NCI-H524 (cell line): Measurements from ENCODE around the gene CHST11.

Experiments
- DNase-seq, 2 experiments: peaks; one replicate each; lab custom pipeline; 2025; lab: John Stamatoyannopoulos, UW

CHST11 gene

DNA sequence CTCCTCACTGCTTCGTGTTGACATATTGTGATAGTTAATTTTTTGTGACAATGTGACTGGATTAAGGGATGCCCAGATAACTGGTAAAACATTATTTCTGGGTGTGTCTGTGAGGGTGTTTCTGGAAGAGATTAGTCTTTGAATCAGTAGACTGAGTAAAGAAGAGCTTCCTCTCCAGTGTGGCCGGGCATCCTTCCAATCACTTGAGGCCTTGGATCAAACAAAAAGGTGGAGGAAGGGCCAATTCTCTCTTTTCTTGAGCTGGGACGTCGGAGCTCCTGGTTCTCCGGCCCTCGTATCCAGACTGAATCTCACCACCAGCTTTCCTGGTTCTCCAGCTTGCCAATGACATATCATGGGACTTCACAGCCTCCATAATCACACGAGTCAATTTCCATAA, 240.4 kb downstream of the CHST11 start:
- no peak for DNase-seq

DNA sequence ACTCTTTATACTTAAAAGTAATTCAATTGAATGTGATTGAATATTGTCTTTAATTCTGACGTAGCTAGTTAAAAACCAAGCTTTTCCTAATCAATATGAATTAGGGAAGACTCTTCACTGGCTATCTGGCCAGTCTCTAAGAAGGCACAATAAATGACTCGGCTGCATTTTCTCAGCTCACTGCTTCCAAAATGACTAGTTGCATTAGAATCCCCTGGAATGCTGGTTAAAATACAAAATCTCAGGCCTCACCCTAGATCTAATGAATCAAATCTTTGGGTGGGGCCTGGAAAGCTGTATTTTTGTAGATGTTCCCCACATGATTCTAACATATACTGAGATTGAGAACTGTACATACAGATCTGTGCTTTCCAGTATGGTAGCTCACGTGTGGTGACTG, 242.1 kb downstream of the CHST11 start:
- DNase-seq = no peak

DNA sequence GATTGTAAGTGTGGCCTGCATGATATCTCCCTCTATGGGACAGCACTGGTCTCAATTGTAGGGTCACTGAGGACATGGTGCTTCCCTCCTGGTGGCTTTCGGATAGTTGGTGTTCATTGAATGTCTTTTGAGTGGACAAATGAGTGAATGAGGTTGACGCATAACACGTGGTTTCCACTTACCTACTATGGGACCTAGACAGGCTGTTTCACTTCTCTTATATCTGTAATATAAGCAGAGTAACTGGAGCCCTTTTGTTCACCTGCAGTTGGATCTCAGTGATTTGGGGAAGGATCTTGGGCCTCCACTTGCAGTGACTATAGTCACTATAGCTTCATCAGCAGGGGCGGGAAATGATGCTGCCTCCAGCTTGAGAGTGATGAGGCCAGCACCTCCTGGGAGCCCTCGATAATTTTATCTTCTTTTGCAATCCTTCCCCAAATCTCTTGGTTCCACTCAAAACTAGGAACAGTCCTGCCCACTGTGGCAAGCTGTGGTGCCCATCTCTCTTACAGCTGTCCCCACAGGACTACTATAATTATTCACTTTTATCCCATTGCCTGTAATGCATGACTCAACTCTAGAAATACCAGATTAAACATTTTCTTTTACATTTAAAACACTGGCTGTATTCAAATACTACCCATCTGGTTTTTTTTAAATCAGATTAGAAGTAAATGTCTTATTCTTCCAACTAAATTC, 242.9 kb downstream of the CHST11 start:
- no peak for DNase-seq

DNA sequence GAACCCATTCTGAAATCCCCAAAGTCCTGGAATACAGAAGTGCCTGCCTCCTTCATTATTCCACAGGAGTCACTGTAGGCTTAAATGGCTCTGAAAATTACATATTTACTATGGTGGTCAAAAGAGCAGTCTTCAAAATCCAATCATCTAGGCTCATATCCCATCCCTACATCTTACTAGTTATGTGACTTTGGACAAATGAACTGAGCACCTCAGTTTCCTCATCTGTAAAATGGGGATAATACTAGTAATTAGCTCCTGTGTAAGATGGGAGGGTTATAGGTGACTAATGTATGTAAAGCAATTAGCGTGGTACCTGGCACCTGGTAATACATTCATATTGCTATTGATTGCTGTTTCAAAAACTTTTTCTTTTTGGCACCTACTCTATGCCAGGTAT, 243.6 kb downstream of the CHST11 start:
- no peak for DNase-seq

DNA sequence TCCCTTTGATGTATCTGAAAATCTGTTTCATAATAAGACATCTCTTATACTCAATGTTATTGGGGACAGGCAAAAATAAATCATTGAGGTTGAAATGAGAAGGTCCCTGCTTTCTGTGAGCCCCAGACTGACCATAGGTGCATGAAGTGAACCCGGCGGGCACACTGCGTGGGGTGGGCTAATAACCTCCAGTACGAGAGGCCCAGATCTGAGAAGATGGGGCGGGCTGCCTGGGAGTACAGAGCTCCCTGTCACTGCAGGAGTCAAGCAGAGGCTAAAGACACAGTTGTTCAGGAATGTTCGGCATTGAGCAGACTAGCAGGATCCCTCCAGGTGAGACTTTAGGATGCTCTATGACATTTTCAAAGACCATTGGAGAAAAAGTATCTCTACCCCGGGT, 244.6 kb downstream of the CHST11 start:
- no peak for DNase-seq

DNA sequence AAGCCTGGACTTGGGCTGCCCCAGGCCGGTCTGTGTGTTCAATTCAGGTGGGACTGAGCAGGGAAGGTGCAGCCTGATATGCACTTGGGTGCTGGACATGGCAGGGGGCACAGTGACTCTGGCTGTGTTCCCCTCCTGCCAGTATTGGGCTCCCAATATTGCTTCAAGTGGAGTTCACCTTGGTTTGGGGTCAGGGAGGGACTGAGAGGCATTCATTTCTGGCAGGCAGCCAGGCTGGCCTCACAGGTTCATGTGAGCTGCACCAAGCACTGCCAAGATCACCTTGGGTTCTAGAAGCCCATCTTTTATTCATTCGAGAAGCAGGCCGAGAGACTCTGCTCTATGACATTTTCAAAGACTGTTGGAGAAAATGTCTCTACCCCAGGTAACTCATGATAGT, 245.0 kb downstream of the CHST11 start:
- DNase-seq = no peak

DNA sequence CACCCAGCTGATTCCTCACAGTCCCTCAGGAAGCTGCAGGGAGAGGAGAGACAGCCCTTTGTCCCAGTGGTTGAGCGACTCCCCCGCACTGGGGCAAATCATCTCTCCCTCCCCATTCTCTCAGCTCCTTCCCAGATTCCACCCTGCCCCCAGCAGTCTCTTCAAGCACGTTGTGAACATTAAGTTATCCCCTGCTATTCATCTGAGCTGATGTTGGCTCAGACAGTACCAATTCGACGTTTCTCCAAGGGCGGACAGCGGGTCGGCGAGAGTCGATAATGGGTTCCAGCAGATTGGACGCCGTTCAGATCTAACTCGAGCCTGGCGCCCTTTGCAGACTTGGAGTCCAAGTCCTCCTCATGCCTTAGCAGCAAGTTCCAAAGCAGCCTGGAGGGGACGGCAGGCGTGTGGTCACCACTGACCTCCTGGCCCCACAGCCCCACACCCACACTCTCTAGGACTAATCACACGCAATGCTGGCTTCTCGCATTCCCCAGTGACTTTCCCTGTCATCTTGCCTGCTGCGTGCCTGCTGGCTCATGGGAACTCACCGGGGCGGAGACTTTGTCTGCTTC, 245.9 kb downstream of the CHST11 start:
- no peak for DNase-seq

DNA sequence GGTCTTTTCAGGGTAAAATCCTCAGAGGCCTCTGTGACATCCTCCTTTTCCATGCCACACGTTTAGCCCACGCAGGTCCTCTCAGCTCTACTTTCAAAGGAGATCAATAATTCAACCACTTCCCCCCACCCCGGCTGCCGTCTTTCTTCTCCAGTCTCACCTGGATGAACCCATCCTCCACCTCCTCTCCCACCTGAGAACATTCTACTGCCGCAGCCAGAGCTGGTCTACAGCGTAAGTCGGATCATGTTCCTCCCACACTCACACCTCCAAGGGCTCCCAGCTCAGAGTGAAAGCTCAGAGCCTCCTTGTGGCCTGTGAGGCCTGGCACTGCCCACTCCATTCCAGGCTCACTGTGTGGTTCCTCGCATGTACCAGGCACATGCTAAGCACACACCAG, 246.6 kb downstream of the CHST11 start:
- no peak for DNase-seq

DNA sequence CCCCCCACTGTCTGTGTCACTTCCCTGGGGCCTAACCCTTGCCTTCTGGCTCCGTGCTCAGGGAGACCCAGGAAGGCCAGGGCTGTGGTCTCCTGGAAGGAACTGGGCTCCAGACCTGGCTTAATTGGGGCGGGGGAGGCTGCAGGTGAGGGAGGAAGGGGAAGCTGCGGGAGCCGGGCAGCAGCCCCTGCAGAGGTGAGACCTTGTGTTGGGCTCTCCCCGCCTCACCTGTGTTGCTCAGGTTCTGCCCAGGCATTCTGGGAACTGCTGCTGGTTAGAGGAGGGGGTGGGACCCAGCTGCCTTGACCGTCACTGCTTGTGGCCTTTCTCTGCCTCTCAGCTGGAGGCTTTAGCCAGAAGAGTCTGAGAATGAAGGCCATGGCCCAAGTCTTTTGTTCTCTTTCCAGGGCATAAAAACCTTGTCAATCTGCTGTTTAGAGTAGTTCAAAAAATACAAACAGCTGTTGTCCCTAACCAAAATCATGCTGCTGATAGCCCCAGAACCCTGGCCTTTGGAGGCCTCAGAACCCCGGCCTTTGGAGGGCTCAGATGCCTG, 247.6 kb downstream of the CHST11 start:
- no peak for DNase-seq

DNA sequence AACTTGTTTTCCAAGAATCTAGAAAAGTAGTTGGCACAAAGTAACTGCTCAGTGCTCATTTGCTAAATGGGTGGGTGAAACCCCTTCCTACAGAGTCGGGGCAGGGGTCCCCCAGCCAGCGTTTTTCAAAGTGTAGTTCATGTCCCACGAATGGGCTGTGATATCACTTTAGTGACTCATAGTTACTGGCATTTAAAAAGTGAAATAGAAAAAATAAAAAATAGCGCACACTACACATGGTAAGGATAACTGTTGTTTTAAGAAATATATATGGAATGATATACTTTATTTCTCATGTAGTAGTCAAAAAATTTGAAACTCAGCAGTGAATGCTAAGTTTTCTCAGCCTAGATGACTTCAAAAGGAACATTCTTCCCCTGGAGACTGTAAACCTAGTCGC, 250.4 kb downstream of the CHST11 start:
- DNase-seq = no peak

DNA sequence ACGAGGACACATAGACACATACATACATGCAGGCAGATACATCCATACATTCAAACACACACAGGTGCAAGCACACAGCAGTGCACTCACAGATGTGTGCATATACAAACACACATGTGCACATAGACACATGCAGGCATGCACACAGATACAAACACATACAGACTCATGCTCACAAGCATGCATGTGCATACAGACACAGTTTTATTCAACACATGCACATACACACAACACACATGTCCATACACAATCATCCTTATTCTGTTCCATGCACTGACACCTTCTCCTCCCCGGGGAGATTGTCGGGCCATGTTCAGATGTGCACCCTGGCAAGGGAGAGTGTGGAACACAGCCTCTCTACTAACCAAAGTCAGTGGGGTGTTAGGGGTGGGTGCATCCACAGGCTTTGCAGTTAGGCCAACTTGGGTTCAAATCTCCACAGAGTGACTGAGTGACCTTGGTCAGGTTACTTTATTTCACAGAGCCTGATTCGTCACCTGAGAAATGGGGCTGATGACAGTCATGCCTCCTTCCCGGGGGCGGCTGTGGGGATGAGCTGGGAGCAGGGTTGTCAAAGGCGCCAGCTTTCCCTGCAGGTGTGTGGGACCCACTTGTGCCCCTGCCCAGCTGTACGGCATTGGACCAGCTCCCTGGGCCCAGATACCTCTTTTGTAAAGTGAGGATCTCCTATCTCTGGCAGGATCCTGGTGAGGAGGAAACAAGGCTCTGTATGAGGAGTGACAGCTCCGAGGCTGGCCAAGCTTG, 251.2 kb downstream of the CHST11 start:
- DNase-seq = no peak

DNA sequence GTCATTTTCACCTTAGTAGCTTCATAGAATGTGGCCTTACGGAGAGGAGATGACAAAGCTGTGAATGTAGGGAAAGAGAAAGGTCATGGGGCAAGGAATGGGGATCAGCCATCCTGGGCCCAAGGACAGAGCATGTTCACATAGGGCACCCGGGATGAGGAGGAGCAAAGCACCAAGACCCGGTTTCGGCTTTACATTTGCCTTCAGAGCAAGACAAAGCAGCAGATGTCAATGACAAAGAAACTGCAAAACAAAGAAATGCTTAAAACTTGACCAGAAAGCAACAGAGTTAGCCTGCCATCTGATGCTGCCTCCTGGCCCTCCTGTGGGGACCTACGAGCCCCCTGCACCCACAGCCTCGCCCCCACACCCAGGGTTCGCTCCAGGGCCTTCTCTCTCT, 252.1 kb downstream of the CHST11 start:
- DNase-seq = no peak

DNA sequence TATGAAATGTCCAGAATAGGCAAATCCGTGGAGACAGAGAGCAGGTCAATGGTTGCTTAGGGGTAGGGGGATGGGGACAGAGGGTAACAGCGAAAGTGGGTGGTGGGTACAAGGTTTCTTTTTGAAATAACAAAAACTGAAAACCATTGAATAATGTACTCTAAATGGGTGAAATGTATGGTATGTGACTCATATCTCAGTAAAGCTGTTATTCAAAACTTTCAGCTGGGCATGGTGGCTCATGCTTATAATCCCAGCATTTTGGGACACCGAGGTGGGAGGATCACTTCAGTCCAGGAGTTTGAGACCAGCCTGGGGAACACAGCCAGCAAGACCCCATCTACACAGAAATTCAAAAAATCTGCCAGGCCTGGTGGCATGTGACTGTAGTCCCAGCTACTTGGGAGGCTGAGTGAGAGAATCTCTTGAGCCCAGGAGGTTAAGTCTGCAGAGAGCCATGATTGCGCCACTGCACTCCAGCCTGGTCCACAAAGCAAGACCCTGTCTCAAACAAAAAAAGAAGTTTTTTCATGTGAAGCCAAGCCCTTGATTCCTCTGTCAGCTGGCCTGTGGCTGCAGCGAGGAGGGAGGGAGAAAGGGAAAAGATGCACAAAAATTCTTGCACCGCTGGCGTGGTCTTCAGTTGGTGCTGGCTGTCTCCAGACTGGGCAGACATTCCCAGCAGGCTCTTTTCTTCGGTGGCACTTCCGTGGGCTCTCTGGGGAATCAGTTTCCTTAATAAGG, 253.1 kb downstream of the CHST11 start:
- no peak for DNase-seq

DNA sequence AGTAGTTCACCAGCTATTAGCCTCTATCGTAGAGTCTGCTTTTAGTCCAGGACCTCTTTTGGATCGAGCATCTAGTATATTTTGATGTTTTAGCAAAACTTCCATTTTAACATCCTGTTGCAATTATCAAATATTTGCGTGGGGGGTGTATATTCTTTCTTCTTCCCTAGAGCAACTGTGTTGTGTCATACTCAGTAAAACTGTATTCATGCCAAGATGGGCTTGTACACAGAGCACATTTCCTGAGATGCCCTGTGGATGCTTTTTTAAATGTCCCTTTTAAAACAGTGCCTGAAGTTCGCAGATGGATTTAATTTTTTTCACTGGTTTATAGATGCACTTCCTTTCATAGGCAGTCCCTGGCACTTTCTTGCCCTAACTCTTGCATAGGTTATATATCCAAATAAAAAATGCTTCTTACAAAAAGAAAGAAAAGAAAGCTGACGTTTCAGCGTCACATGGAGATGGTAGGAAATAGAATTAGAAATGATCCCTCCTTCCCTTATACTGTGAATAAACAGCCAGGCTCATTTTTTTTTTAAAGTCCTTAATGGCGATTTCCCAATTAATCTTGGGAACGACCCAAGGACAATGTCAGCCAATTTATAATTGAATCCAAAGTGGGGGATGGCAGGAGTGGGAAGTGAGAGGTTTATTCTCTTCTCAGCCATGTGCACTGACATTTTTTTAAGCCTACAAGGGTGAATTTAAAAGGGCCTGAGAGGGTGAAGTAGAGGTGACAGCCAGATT, 254.4 kb downstream of the CHST11 start:
- no peak for DNase-seq

DNA sequence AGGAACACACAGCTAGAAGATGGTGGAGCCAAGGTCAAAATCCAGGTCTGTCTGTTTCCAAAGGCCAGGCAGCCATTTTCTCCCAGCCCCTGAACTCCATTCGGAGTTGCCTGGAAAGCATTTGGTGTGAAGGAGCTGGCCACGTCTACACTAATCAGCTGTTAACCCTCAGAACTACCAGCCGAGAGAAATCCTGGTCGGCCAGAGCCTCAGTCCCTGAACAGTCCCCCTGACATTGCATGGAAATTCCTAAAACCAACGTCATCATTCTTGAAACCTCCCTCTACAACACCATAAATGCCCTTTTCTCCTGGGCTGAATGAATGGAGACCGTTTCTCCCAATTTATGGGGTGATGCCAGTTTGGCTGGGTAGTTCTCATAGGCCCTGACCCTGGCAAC, 255.7 kb downstream of the CHST11 start:
- DNase-seq = no peak

DNA sequence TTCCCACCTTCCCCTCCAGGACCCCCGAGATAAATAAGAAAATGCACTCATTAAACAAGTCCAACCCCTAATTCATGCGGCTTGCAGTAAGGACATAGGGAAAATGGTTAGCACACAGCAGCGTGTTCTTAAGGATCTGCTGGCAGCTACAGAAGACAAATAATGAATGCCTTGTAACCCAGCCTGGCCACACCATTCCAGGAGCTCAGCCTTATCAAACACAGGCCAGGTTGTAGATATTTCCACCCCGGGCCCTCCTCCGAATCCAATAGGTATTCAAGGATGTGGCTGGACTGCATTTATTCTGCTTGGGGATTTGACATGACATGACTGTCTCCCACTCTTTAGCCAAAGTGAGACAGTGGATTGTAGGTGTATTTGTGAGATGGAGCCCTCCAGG, 256.2 kb downstream of the CHST11 start:
- DNase-seq = no peak

DNA sequence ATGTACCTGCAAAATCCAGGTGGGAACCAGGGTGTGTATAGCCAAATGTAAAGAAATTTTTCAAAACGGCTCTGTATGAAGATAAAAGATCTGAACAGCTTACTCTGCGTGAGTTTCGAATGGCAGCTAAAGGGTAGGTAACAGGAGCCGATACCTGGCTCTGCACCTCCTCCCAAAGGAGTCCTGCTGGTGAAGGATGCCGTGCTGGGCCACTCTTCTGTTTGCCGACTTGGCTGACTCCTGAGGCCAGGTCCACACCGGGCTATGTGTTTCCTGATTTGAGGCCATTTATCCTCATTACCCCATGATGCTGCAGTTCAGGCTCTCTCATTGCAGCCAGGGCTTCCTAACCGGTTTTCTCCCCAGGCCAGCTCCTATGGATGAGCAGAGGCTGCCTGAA, 256.7 kb downstream of the CHST11 start:
- DNase-seq = no peak

DNA sequence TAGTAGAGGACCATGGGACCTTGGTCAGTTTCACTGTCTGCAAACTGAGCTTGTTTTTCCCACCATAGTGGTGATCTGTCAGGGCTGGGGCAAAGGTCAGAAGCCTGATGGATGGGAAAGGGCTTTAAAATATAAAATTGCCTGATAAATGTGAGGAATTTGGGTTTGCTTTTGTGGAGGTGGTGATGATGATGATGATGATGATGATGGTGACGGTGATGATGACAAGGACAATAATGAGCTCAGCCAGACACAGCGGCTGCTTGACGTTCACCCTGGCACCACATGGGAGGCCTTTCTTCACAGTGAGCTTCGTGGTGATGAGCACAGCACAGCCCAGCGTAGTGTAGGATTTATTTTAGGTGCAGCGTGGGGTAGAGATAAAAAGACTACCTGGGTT, 257.6 kb downstream of the CHST11 start:
- DNase-seq = no peak

DNA sequence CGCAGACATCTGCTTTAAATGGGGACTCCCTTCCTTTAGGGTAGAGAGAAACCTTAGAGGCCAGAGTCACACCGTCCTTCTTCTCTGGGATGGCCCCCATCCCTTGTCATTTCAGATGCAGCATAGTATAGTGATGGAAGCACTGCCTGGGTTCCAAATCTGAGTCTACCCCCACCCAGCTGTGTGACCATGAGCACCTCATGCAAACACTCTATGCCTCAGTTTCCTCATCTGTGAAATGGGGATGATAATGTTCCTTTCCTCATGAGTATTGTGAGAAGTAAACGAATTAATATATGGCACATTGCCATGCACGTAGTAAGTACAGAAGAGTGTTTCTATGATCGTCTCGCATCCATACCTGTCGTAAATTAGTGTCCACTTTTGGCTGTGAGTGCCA, 259.4 kb downstream of the CHST11 start:
- no peak for DNase-seq

DNA sequence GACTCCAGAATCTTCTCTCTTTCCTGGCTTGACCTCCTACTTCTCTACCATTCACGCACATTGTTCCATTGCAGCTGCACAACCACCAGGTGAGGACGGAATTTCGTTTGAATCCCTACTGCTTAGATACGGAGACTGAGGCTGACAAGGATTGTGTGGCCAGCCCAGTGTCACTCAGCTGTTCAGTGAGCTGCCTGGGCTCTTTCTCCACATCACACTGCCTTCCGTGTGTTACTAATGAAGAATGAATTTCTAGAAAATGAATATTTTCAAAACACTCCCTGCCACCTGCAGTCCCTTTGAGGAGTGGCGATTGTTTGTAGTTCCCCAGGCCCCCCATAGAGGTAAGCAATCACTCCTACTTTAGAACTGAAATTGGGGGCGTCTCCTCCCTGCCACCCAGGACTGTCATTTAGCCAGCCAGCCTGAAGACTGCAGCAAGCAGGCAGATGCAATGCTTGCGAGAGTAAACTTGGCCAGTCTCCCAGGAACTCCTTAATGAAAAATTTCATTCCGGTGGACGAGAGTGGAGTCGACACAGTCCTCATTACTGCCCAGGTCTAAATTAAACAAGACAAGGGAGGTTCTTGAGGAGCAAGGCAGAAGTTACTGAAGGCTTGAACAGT, 261.7 kb downstream of the CHST11 start:
- no peak for DNase-seq

DNA sequence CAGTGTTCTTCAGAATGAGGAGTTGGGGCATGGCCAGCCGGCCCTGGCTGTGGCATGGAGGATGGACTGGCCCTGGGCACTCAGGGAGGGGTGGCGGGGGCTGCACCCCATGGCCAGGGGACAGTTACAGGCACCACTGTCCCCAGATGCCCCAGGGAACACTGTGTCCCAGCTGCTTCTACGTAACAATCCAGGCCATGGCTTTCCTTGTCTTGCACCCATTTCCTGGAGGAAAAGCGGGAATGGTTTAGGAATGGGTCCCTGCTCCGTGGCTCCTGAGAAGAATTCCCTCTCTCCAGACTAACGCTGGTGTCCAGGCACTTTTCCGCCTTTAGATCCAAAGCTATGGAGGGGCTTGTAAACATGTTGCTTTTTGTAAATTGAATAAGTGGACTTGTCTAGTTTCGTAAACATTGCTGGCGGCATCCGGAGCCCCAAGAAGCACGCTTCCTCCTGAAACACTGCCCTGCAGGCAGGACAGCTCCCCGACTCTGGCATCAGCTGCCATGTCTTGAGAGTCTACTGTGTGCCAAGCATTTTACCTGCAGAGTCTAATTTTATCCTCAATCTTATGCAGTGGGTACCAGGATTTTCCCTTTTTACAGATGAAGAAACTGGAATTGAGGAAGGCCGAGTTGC, 263.1 kb downstream of the CHST11 start:
- no peak for DNase-seq
